ENCODE data around the gene MAP2K5. TPM values are rescaled to one million over a fixed set of nuclear protein-coding genes. Genes with fewer than 3 reads are reported as not detected.
A peak's percentile ranks its signal among the peaks of the same experiment; 100 is the strongest.

The MAP2K5 gene
- total RNA-seq, 1 donor from 2014 or later = 19.6 TPM

GRCh38 chr15:67524235-67524634, 18.3 kb upstream of the MAP2K5 start:
- H3K27me3 Mint-ChIP-seq (ENCODE audit: low read depth) = no peaks in the 10 kb centered on the region
- no peak for DNase-seq (ENCODE audit: low read depth, low spot score)
- no peaks in the 10 kb centered on the region for H3K9me3 Mint-ChIP-seq
- no peak overlapping the region for H3K27ac Mint-ChIP-seq (ENCODE audit: unreplicated experiment)
- peak overlapping the region; percentile 4 for H3K4me3 Mint-ChIP-seq
- no peaks in the 10 kb centered on the region for H3K36me3 Mint-ChIP-seq (ENCODE audit: low read depth)
- TF ChIP-seq CTCF (conservative IDR thresholded peaks at IDR 0.05) = no peak
- peaks cover 25% of the 10 kb centered on the region for H3K4me1 Mint-ChIP-seq

GRCh38 chr15:67528513-67528912, 14.0 kb upstream of the MAP2K5 start:
- DNase-seq (ENCODE audit: low read depth, low spot score) = no peak
- Mint-ChIP-seq H3K27ac (ENCODE audit: unreplicated experiment) (no peak overlapping the region), H3K4me3 (no peak overlapping the region), H3K9me3 (no peaks in the 10 kb centered on the region), H3K27me3 (ENCODE audit: low read depth) (no peaks in the 10 kb centered on the region), H3K36me3 (ENCODE audit: low read depth) (no peaks in the 10 kb centered on the region), H3K4me1 (peaks cover 6% of the 10 kb centered on the region)
- TF ChIP-seq CTCF (conservative IDR thresholded peaks at IDR 0.05) = no peak

GRCh38 chr15:67531379-67531914, 11.1 kb upstream of the MAP2K5 start:
- no peak for DNase-seq (ENCODE audit: low read depth, low spot score)
- TF ChIP-seq CTCF (conservative IDR thresholded peaks at IDR 0.05) = no peak
- Mint-ChIP-seq H3K27me3 (ENCODE audit: low read depth) (no peaks in the 10 kb centered on the region), H3K9me3 (no peaks in the 10 kb centered on the region), H3K27ac (ENCODE audit: unreplicated experiment) (no peak overlapping the region), H3K36me3 (ENCODE audit: low read depth) (no peaks in the 10 kb centered on the region), H3K4me1 (no peaks in the 10 kb centered on the region), H3K4me3 (no peak overlapping the region)

- H3K4me3 Mint-ChIP-seq = no peak overlapping the region
- no peaks in the 10 kb centered on the region for H3K9me3 Mint-ChIP-seq
- no peaks in the 10 kb centered on the region for H3K4me1 Mint-ChIP-seq
- TF ChIP-seq CTCF (conservative IDR thresholded peaks at IDR 0.05) = no peak
- no peaks in the 10 kb centered on the region for H3K27me3 Mint-ChIP-seq (ENCODE audit: low read depth)
- no peak for DNase-seq (ENCODE audit: low read depth, low spot score)
- H3K27ac Mint-ChIP-seq (ENCODE audit: unreplicated experiment) = no peak overlapping the region
- no peaks in the 10 kb centered on the region for H3K36me3 Mint-ChIP-seq (ENCODE audit: low read depth)
Measured at GRCh38 chr15:67533873-67534272, 8.6 kb upstream of the MAP2K5 start.

- Mint-ChIP-seq H3K27me3 (ENCODE audit: low read depth) (no peaks in the 10 kb centered on the region), H3K4me1 (no peaks in the 10 kb centered on the region), H3K4me3 (no peak overlapping the region), H3K27ac (ENCODE audit: unreplicated experiment) (no peak overlapping the region), H3K36me3 (ENCODE audit: low read depth) (no peaks in the 10 kb centered on the region), H3K9me3 (no peaks in the 10 kb centered on the region)
- DNase-seq (ENCODE audit: low read depth, low spot score) = no peak
- TF ChIP-seq CTCF (conservative IDR thresholded peaks at IDR 0.05) = no peak
Measured at GRCh38 chr15:67534360-67534759, 8.1 kb upstream of the MAP2K5 start.

GRCh38 chr15:67537771-67538170, 4.7 kb upstream of the MAP2K5 start:
- H3K4me1 Mint-ChIP-seq = peaks cover 12% of the 10 kb centered on the region
- no peak for TF ChIP-seq CTCF (conservative IDR thresholded peaks at IDR 0.05)
- H3K36me3 Mint-ChIP-seq (ENCODE audit: low read depth) = no peaks in the 10 kb centered on the region
- DNase-seq (ENCODE audit: low read depth, low spot score) = no peak
- no peaks in the 10 kb centered on the region for H3K9me3 Mint-ChIP-seq
- H3K27me3 Mint-ChIP-seq (ENCODE audit: low read depth) = no peaks in the 10 kb centered on the region
- H3K4me3 Mint-ChIP-seq = peak overlapping the region; percentile 19
- H3K27ac Mint-ChIP-seq (ENCODE audit: unreplicated experiment) = no peak overlapping the region

Data from neural crest cell (in vitro differentiated cells).